A673 (cell line): Measurements from ENCODE around the gene NUCKS1. TPM values are rescaled to one million over a fixed set of nuclear protein-coding genes. Genes with fewer than 3 reads are reported as not detected.
A peak's percentile ranks its signal among the peaks of the same experiment; 100 is the strongest.

Source experiments
- BruUV-seq: library from RNA; stranded (reverse); fragments of 400-500 nt; replicated peaks from 2 replicates; lab custom pipeline; 2021; lab: Mats Ljungman, UMichigan
- CTCF ChIA-PET: fragments of 300-600 bp; sonication (Branson Sonifier 250); formaldehyde crosslinking; loops from one replicate; lab custom pipeline; 2022; ENCODE audit warnings: antibody characterized with exemption; lab: Charles Lee
- POLR2A ChIA-PET: fragments of 300-600 bp; sonication (Branson Sonifier 250); formaldehyde crosslinking; loops from one replicate; lab custom pipeline; 2022; ENCODE audit warnings: antibody characterized with exemption; ENCODE audit not compliant: low non-redundant PET; lab: Charles Lee
- DNase-seq: peaks from one replicate; pipeline ENCODE4 v3.0.0-alpha.2; 2015; ENCODE audit warnings: low spot score
- H3K27ac ChIP-seq: fragments of 200-600 bp; sonication (generic); 2 replicates; pipeline ENCODE4 v1.5.1; 2016; ENCODE audit warnings: mixed run types, low read depth, mild to moderate bottlenecking, mixed read lengths, antibody characterized with exemption, low read length; ENCODE audit not compliant: poor library complexity, severe bottlenecking
- H3K27me3 ChIP-seq: fragments of 200-600 bp; sonication (generic); replicated peaks from 2 replicates; pipeline ENCODE4 v1.6.1; 2017; ENCODE audit warnings: mixed run types, low read depth, mild to moderate bottlenecking, mixed read lengths, antibody characterized with exemption, low read length; ENCODE audit not compliant: insufficient read depth, poor library complexity
- H3K36me3 ChIP-seq: fragments of 200-600 bp; sonication (generic); 2 replicates; pipeline ENCODE4 v1.6.1; 2016; ENCODE audit warnings: mixed run types, mild to moderate bottlenecking, mixed read lengths, antibody characterized with exemption, low read length; ENCODE audit not compliant: insufficient read depth, poor library complexity, severe bottlenecking
- H3K4me1 ChIP-seq: fragments of 200-600 bp; sonication (generic); 2 replicates; pipeline ENCODE4 v1.6.1; 2017; ENCODE audit warnings: mixed run types, mild to moderate bottlenecking, mixed read lengths, antibody characterized with exemption, low read length; ENCODE audit not compliant: insufficient read depth, poor library complexity, severe bottlenecking
- H3K4me3 ChIP-seq: fragments of 200-600 bp; sonication (generic); 2 replicates; pipeline ENCODE4 v1.5.1; 2016; ENCODE audit warnings: low read depth, mixed run types, mild to moderate bottlenecking, mixed read lengths, low read length; ENCODE audit not compliant: poor library complexity, severe bottlenecking
- H3K9me3 ChIP-seq: fragments of 200-600 bp; sonication (generic); 2 replicates; pipeline ENCODE4 v1.6.1; 2016; ENCODE audit warnings: mixed run types, low read depth, mild to moderate bottlenecking, mixed read lengths, antibody characterized with exemption, low read length; ENCODE audit not compliant: poor library complexity, severe bottlenecking
- CTCF ChIP-seq: fragments of 300-800, 200-600 bp; sonication (generic); conservative IDR thresholded peaks from 2 replicates; pipeline ENCODE4 v1.5.1; 2017; ENCODE audit warnings: low read depth, mild to moderate bottlenecking, antibody characterized with exemption, low read length, moderate library complexity, mixed read lengths
- EZH2 ChIP-seq: fragments of 200-600 bp; sonication (generic); IDR thresholded peaks from 2 replicates; pipeline ENCODE4 v1.6.1; 2017; ENCODE audit warnings: borderline replicate concordance, low read depth, mild to moderate bottlenecking, mixed read lengths, antibody characterized with exemption, low read length; ENCODE audit not compliant: poor library complexity, severe bottlenecking
- intact Hi-C: fragments of 100-400 bp; cut with micrococcal nuclease; formaldehyde crosslinking; loops from one replicate; pipeline ENCODE4 v1.10.0; 2022; ENCODE audit not compliant: unreplicated experiment
- total RNA-seq: library from RNA; stranded (reverse); gene quantifications from 2 replicates; pipeline ENCODE4 v1.2.3, GENCODE V29; 2021

Gene NUCKS1
- total RNA-seq, 1 experiment from 2014 or later = 437 TPM

DNA sequence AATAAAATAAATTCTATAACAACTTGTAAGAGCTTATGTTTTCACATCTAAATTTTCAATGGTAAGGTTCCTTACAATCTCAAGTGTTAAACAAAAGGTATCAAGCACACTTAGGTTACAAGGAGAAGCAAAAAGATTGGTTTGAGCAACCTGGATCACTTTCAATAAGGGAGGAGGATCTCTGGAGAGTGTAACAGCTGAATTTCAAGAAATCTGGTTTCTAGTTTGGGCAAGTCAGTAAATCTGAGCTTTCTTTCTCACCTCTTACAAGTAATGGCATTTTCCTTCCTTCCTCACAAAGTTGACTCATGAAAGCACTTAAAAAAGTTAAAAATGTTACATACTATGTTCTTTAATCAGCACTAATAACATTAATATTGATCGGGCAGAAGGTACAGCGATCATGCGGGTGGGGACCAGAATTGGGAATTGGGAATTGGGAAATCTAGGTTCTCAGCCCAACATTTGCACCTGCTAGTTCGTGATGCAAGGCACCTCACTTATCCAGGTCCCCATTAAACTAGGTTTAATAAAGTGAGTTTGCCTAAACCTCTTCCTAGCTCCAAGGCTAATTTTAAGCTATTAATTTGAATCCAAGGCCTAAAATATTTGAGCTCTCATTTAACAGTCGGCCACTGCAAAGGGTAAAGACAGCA lies 3.1 kb downstream of the NUCKS1 start:
- H3K9me3 ChIP-seq = no peaks in the 10 kb centered on the region
- H3K27ac ChIP-seq = no peak overlapping the region
- DNase-seq = no peak
- intact Hi-C loops = no loop called here
- BruUV-seq = no TSS peak
- H3K4me3 ChIP-seq = peak overlapping the region; percentile 78
- no peak for TF ChIP-seq EZH2
- no peak for TF ChIP-seq CTCF
- peaks cover 31% of the 10 kb centered on the region for H3K36me3 ChIP-seq
- POLR2A ChIA-PET = no interaction called here
- CTCF ChIA-PET = no interaction called here
- H3K4me1 ChIP-seq = peaks cover 44% of the 10 kb centered on the region
- no peaks in the 10 kb centered on the region for H3K27me3 ChIP-seq

DNA sequence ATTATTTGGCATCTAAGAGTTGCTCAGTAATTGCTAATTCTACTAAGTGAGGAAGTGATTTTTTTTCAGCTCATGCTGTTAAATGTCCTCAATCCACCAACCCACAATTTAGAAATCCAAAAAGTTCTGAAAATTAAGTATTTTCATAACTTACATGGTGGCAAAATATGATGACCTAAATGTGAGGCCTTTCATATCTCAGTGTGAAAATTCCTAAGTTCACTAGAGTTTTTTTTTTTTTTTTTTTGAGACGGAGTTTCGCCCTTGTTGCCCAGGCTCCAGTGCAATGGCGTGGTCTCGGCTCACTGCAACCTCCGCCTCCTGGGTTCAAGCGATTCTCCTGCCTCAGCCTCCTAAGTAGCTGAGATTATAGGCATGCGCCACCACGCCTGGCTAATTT lies 5.6 kb downstream of the NUCKS1 start:
- intact Hi-C loops = no loop called here
- ChIA-PET POLR2A (no interaction called here), CTCF (no interaction called here)
- H3K36me3 ChIP-seq = peaks cover 44% of the 10 kb centered on the region
- peaks cover 44% of the 10 kb centered on the region for H3K4me1 ChIP-seq
- H3K9me3 ChIP-seq = no peaks in the 10 kb centered on the region
- no peak overlapping the region for H3K4me3 ChIP-seq
- no peak for TF ChIP-seq CTCF
- TF ChIP-seq EZH2 = no peak
- no peak for DNase-seq
- no peak overlapping the region for H3K27ac ChIP-seq
- H3K27me3 ChIP-seq = no peaks in the 10 kb centered on the region
- BruUV-seq = no TSS peak

GRCh38 chr1:205743977-205744376 lies 6.0 kb downstream of the NUCKS1 start:
- Histone ChIP-seq H3K27me3 (no peaks in the 10 kb centered on the region), H3K9me3 (no peaks in the 10 kb centered on the region), H3K36me3 (peaks cover 48% of the 10 kb centered on the region), H3K27ac (no peak overlapping the region), H3K4me3 (no peak overlapping the region), H3K4me1 (peaks cover 44% of the 10 kb centered on the region)
- DNase-seq = no peak
- ChIA-PET POLR2A (no interaction called here), CTCF (no interaction called here)
- intact Hi-C loops = no loop called here
- TF ChIP-seq CTCF = no peak
- TF ChIP-seq EZH2 = no peak
- BruUV-seq = no TSS peak
